Heart left ventricle (tissue), 16 donors: ENCODE results near the gene PARP3. TPM values are rescaled to one million over a fixed set of nuclear protein-coding genes. Genes with fewer than 3 reads are reported as not detected.

ENCODE experiments used
- ATAC-seq, 4 donors: fragments of 200-7000 bp; cut with Tn5 transposase; one replicate each; pipeline ENCODE4 v1.9.1; 2020 to 2022; ENCODE audit warnings: moderate library complexity in 4 of 4, mild to moderate bottlenecking in 3 of 4, moderate number of reproducible peaks in 1 of 4
- DNase-seq, 5 donors: peaks; one replicate each; pipeline ENCODE4 v3.0.0-alpha.2; 2020
- H3K27ac ChIP-seq, 12 donors: fragments of 200-600 bp; sonication (generic) in 4 of 12; one replicate each; pipeline versions ENCODE4 v1.5.0 to v1.8.0; 2016 to 2022; ENCODE audit warnings: mild to moderate bottlenecking in 2 of 12
- H3K27me3 ChIP-seq, 9 donors: fragments of 200-600 bp; sonication (generic) in 2 of 9; one replicate each; pipeline versions ENCODE4 v1.5.1 to v1.8.0; 2016 to 2022; ENCODE audit warnings: mild to moderate bottlenecking in 3 of 9
- H3K36me3 ChIP-seq, 9 donors: fragments of 200-600 bp; sonication (generic) in 2 of 9; one replicate each; pipeline versions ENCODE4 v1.5.0 to v1.8.0; 2018 to 2022; ENCODE audit warnings: mild to moderate bottlenecking in 2 of 9
- H3K4me1 ChIP-seq, 12 donors: fragments of 200-600 bp; sonication (generic) in 4 of 12; one replicate each; pipeline versions ENCODE4 v1.5.0 to v1.8.0; 2016 to 2022; ENCODE audit warnings: mild to moderate bottlenecking in 3 of 12
- H3K4me3 ChIP-seq, 12 donors: fragments of 200-600 bp; sonication (generic) in 4 of 12; one replicate each; pipeline versions ENCODE4 v1.5.0 to v1.8.0; 2017 to 2022; ENCODE audit warnings: mild to moderate bottlenecking in 9 of 12, moderate library complexity in 4 of 12
- H3K9me3 ChIP-seq, 12 donors: fragments of 200-600 bp; sonication (generic) in 4 of 12; one replicate each; pipeline versions ENCODE4 v1.5.0 to v1.8.0; 2016 to 2022; ENCODE audit warnings: mild to moderate bottlenecking in 1 of 12
- POLR2A ChIP-seq, 2 donors: fragments of 450-650 bp; IDR thresholded peaks; one replicate each; pipeline ENCODE4 v1.6.1; 2017; ENCODE audit warnings: antibody characterized with exemption in 2 of 2, mild to moderate bottlenecking in 2 of 2, moderate library complexity in 2 of 2
- WGBS, 4 donors: extraction: QIAGEN DNeasy Blood & Tissue Kit in 2 of 4; methylation state at CpG; one replicate each; pipeline versions ENCODE4 v1.1.5 to v1.1.7; 2013 to 2018; 5-methylcytosine and 5-hydroxymethylcytosine counted together
- intact Hi-C, 10 donors: fragments of 100-400 bp; cut with DNase I; formaldehyde crosslinking; loops; one replicate each; pipeline versions ENCODE4 v1.11.1 to v1.14.2; 2022
- polyA plus RNA-seq, 2 donors: library from polyadenylated mRNA; stranded (reverse); fragments of 200-250 nt; gene quantifications; one replicate each; pipeline ENCODE4 v1.2.3, GENCODE V29; 2013
- total RNA-seq, 9 donors: library from RNA; depleted of rRNA in 2 of 9; stranded (reverse); fragments of >200 nt in 2 of 9; fragmentation: NEBNext Ultra II Directional in 3 of 9; extraction: Animal tissue kit (Norgen Biotek cat#: 25700) in 3 of 9; gene quantifications; one replicate each; pipeline versions ENCODE4 v1.1.0 to v1.2.4, GENCODE V29; 2016 to 2023
- TF ChIP-seq, protein P1 (sequence below), 12 donors: fragments of 200-600 bp; sonication (generic) in 4 of 12; IDR thresholded peaks; one replicate each; pipeline versions ENCODE4 v1.5.0 to v1.8.0; 2018 to 2022; ENCODE audit warnings: antibody characterized with exemption in 12 of 12, mild to moderate bottlenecking in 5 of 12
- donor health status: ischemic (EF 13 %, LVEDD 7.1; RV severe dilation, severe dysfunction).
- donor health status: healthy with polysubstance abuse.
- donor health status: DM: no; HTN: yes; CAD: no.
- donor health status: DM: no; HTN: no; CAD: no.
- donor health status: ischemic (EF 25% LVEDD 6.9; RV normal size, moderate dysfunction).
- donor health status: ischemic (EF 25% LVEDD 5.7; RV mildly dilated, moderate dysfunction).
- donor health status: healthy.
- donor health status: DM: yes; HTN: yes; CAD: no.
- donor health status: ischemic (EF 35%, LVEDD 5.7; RV mildly dilated, moderate dysfunction).
- donor health status: nonischemic (EF 11% LVEDD 7.7; RV severe dilation, severe dysfunction).
- donor health status: DM: yes; HTN: yes; CAD: no.
- donor health status: PGD.
- donor health status: ischemic (EF 29% LVEDD 5.4; RV normal size, mild dysfunction).
- donor health status: nonischemic (EF 23%, LVEDD 6.1; RV moderate dilation, normal function).

The PARP3 gene
- total and polyA plus RNA-seq, 11 donors = 7.0 to 37.5 (median 13.9) TPM

DNA sequence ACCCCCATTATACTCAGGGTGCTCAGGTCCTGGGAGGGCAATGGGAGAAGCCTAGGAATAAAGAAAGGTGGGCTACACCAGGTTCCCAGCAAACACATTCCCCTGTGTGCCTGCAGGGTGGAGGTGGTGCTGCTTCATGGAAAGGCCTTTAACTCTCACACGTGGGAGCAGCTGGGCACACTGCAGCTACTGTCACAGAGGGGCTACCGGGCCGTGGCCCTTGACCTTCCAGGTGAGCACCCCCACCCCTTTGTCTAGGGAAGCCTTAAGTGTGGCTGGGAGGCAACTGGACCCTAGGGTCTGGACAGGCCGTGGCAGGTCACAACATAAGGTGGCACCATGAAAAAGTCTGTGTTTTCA is 36.0 kb downstream of the PARP3 start:
- Histone ChIP-seq H3K27ac (no peak overlapping the region), H3K36me3 (peaks cover 0 to 4% (median 0%) of the 10 kb centered on the region in 9 donors), H3K9me3 (no peaks in the 10 kb centered on the region), H3K4me1 (peaks cover 9 to 41% (median 30%) of the 10 kb centered on the region in 12 donors), H3K4me3 (no peak overlapping the region), H3K27me3 (no peaks in the 10 kb centered on the region)
- intact Hi-C loops = loop anchor here in 1 of 10 donors (5.0 kb wide), 1 partner anchor 36 kb away; the partner anchor contains the start of genes PARP3 and RRP9
- TF ChIP-seq, protein P1, sequence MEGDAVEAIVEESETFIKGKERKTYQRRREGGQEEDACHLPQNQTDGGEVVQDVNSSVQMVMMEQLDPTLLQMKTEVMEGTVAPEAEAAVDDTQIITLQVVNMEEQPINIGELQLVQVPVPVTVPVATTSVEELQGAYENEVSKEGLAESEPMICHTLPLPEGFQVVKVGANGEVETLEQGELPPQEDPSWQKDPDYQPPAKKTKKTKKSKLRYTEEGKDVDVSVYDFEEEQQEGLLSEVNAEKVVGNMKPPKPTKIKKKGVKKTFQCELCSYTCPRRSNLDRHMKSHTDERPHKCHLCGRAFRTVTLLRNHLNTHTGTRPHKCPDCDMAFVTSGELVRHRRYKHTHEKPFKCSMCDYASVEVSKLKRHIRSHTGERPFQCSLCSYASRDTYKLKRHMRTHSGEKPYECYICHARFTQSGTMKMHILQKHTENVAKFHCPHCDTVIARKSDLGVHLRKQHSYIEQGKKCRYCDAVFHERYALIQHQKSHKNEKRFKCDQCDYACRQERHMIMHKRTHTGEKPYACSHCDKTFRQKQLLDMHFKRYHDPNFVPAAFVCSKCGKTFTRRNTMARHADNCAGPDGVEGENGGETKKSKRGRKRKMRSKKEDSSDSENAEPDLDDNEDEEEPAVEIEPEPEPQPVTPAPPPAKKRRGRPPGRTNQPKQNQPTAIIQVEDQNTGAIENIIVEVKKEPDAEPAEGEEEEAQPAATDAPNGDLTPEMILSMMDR (IDR thresholded peaks at IDR 0.05) = no peak
- no peak for TF ChIP-seq POLR2A (IDR thresholded peaks at IDR 0.05)
- WGBS, 4 donors = 84 to 92% (median 89%) methylated on average over 4 of the region's 4 CpGs
- no peak for ATAC-seq
- DNase-seq = no peak

DNA sequence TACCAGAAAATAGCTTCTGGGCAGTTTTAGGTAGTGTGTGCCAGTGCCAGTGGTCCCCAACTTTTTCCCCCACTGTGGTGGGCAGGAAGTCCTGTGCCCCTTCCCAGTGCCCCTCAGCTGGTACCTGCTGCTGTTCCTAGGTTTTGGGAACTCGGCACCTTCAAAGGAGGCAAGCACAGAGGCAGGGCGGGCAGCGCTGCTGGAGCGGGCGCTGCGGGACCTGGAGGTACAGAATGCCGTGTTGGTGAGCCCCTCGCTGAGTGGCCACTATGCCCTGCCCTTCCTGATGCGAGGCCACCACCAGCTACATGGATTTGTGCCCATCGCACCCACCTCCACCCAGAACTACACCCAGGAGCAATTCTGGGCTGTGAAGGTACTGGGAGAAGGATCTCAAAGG is 38.1 kb downstream of the PARP3 start:
- DNase-seq = no peak
- H3K4me1 ChIP-seq = peaks cover 5 to 39% (median 29%) of the 10 kb centered on the region in 12 donors
- intact Hi-C loops = no loop called here

DNA sequence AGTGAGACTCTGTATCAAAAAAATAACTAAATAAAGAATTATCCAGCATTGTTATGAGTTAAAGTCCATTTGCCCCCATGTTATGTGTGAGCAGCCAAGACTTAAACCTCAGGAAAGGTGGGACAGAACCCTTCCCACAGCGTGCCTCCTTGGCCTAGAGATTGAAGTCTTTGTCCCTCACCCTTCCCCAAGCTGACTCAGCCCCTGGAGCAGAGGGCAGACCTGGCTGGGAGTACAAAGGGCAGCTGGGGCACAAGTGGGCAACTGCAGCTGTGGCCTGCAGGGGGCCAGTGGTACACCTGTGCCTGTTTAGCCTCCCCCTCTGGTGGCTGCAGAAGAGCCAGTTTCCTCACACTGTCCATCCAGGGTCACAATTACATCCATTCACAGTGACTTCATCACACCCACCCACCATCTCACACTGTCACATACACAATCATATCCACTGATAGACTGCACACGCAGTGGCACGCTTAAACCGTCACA is 40.2 kb downstream of the PARP3 start:
- H3K27me3 ChIP-seq = no peaks in the 10 kb centered on the region
- no peaks in the 10 kb centered on the region for H3K9me3 ChIP-seq
- H3K36me3 ChIP-seq = peaks cover 0 to 4% (median 0%) of the 10 kb centered on the region in 9 donors
- TF ChIP-seq, protein P1 (IDR thresholded peaks at IDR 0.05) = peak in 10 of 12 donors; percentile 10 to 49 (median 33)
- TF ChIP-seq POLR2A (IDR thresholded peaks at IDR 0.05) = no peak
- peak overlapping the region; percentile 92 to 98 (median 95) for H3K27ac ChIP-seq
- no peak for DNase-seq
- intact Hi-C loops = no loop called here
- peaks cover 5 to 29% (median 20%) of the 10 kb centered on the region in 12 donors for H3K4me1 ChIP-seq
- peak overlapping the region; percentile 38 to 84 (median 70) for H3K4me3 ChIP-seq
- WGBS, 4 donors = 13 to 20% (median 15%) methylated on average over 4 of the region's 4 CpGs
- peak; percentile 2 to 40 (median 18) for ATAC-seq

More for the DNA sequence above, 38.1 kb downstream of the PARP3 start:
- no peak overlapping the region for H3K27ac ChIP-seq
- H3K36me3 ChIP-seq = peaks cover 0 to 4% (median 0%) of the 10 kb centered on the region in 9 donors
- no peaks in the 10 kb centered on the region for H3K9me3 ChIP-seq
- H3K4me3 ChIP-seq = no peak overlapping the region
- H3K27me3 ChIP-seq = no peaks in the 10 kb centered on the region
- no peak for ATAC-seq
- TF ChIP-seq, protein P1 (IDR thresholded peaks at IDR 0.05) = no peak
- TF ChIP-seq POLR2A (IDR thresholded peaks at IDR 0.05) = no peak
- 97 to 100% (median 98%) methylated on average over 10 of the region's 10 CpGs for WGBS, 4 donors

DNA sequence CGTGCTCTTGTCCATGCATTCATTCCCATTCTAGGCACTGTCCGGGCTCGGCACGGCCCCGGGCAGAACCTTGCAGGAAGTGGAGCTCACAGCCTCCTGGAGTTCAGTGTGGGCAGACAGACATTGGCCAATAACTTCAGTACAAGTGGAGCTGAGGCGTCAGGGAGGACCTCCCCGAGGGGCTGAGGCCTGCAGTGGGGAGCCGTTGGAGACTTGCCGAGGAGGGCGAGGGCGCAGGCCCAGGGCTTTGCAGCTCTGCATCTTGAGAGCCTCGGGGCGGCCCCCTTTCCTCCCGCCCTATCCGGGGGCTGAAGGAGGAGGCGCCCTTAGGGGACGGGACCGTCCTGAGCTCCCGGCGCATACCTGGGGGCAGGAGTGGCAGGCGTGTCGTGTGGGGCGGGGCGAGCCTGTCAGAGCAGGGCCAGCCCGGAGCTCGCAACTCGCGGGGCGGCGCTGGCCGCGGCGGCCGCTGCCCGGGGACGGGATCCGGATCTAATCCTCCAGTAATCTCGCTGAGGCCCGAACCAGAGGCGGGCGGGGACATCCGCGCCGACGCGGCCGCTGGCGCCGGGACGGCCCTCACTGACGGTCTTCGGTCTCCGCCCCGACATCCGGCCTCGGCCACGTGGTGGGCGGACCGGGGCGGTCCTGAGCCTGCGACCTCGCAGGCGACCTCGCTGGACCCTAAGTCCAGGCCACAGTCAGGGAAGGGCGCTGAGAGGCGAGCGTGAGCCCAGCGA is 40.8 kb downstream of the PARP3 start, which contains the start of gene ACY1:
TSS of gene ACY1 (plus strand) at position 698 of the 740 bp plus-strand sequence. CDS start 530 bp downstream, outside the sequence.
- peak within 1 kb of the TSS; percentile 92 to 98 (median 95) for H3K27ac ChIP-seq
- WGBS, 4 donors = 0 to 1% (median 0%) methylated on average over 16 to 68 of the region's 68 CpGs
- DNase-seq = peak; percentile 91 to 94 (median 92)
- peak; percentile 67 to 93 (median 90) for ATAC-seq
- peak within 1 kb of the TSS; percentile 38 to 84 (median 70) for H3K4me3 ChIP-seq
- TF ChIP-seq, protein P1 (IDR thresholded peaks at IDR 0.05) = peak in 1 of 12 donors; percentile 14
- peak; percentile 3 to 86 for TF ChIP-seq POLR2A (IDR thresholded peaks at IDR 0.05)
- H3K9me3 ChIP-seq = no peaks in the 10 kb centered on the region
- intact Hi-C loops = no loop called here
- peaks cover 5 to 29% (median 20%) of the 10 kb centered on the region in 12 donors for H3K4me1 ChIP-seq
- no peaks in the 10 kb centered on the region for H3K27me3 ChIP-seq
- peaks cover 0 to 4% (median 0%) of the 10 kb centered on the region in 9 donors for H3K36me3 ChIP-seq
